ENCODE data around the gene ARHGEF11. TPM values are rescaled to one million over a fixed set of nuclear protein-coding genes. Genes with fewer than 3 reads are reported as not detected.

Gene ARHGEF11
- total and polyA plus RNA-seq, 9 of the 15 experiments (the other 6 are each of a cell fraction or from before 2014, with no cell fraction given), result 0.14 to 15.5 (median 9.0) TPM

DNA sequence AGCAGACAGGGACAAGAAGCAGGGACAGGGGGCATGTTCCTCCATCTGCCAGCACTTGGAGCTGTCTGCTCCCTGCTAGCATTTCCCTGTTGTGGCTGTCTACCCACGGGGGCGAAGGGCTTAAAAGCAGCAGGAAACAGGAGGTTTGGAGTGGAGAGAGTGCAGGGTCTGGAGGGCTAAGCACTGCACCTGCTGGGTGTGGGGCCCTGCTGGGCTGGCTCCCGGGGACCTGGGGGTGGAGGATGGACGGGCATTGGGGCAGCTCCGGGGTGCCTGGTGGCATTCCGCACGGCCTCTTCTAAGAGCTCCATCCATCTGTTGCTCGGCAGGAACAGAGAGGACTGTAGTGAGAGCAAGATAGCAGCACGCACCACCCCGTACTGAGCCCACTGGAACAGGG, 103.9 kb downstream of the ARHGEF11 start:
- no peak for FAIRE-seq
- intact Hi-C loops (cut with micrococcal nuclease), result no loop called here
- CTCF ChIA-PET (ENCODE audit: low intra/inter-chr PET ratio), result no interaction called here

More for the DNA sequence above, 103.9 kb downstream of the ARHGEF11 start:
- Histone ChIP-seq H3K4me3 (no peak overlapping the region), H3K36me3 (ENCODE audit: control insufficient read depth, insufficient read depth, low read length) (peaks cover 50% of the 10 kb centered on the region; the same call in 2 of the 3 replicates), H3K4me1 (replicated peaks in 1 of 2; ENCODE audit: control insufficient read depth in 2 of 2, insufficient read depth in 2 of 2, low read length in 2 of 2) (no peaks in the 10 kb centered on the region; a peak in 2 of 5 replicates), H2AFZ (ENCODE audit: low read depth, low read length) (no peak overlapping the region), H3K4me2 (ENCODE audit: insufficient read depth, low read length) (no peak overlapping the region), H3K9ac (ENCODE audit: insufficient read depth in 1 of 2, low read depth in 2 of 2, low read length in 2 of 2) (peak overlapping the region in 1 of 2 experiments; percentile 24; a peak in 1 of 4 replicates), H3K79me2 (ENCODE audit: control insufficient read depth, insufficient read depth, low read length) (no peaks in the 10 kb centered on the region), H3K9me3 (replicated peaks; ENCODE audit: control insufficient read depth, insufficient read depth, low read depth, low read length) (no peaks in the 10 kb centered on the region), H3K27me3 (ENCODE audit: control insufficient read depth in 2 of 2, insufficient read depth in 2 of 2, low read length in 2 of 2) (no peaks in the 10 kb centered on the region), H3K9me1 (ENCODE audit: control insufficient read depth, insufficient read depth, low read length) (peaks cover 3% of the 10 kb centered on the region), H3K27ac (ENCODE audit: extremely low read depth, low read depth, low read length) (no peak overlapping the region), H4K20me1 (replicated peaks; ENCODE audit: control insufficient read depth, insufficient read depth, low read length) (no peaks in the 10 kb centered on the region)
- 80% methylated on average over 10 of the region's 10 CpGs for WGBS (ENCODE audit: insufficient coverage, low coverage, missing lambda C conversion rate)
- BruUV-seq (replicated peaks), result no TSS peak
- POLR2A ChIA-PET, result interaction anchor here (1.0 to 1.2 kb wide), 3 partner anchors 14 to 31 kb away, joined by 3 to 4 read pairs (median 3); no protein-coding TSS in a partner anchor
- ATAC-seq (no peak), DNase-seq (ENCODE audit: extremely low read depth in 1 of 4, low spot score in 3 of 4) (no peak)
- TF ChIP-seq MAFG (tag; conservative IDR thresholded peaks at IDR 0.05), result no peak
- TF ChIP-seq ATF2 (CRISPR knock-in tag; IDR thresholded peaks at IDR 0.05), result no peak
- TF ChIP-seq ZNF696 (CRISPR knock-in tag; conservative IDR thresholded peaks at IDR 0.05), result no peak
- TF ChIP-seq ZNF695 (CRISPR knock-in tag; IDR thresholded peaks at IDR 0.05), result no peak
- TF ChIP-seq ZNF79 (CRISPR knock-in tag; IDR thresholded peaks at IDR 0.05; ENCODE audit: low read depth), result no peak
- no peak for TF ChIP-seq RFX1 (IDR thresholded peaks at IDR 0.05)
- TF ChIP-seq, protein P1, sequence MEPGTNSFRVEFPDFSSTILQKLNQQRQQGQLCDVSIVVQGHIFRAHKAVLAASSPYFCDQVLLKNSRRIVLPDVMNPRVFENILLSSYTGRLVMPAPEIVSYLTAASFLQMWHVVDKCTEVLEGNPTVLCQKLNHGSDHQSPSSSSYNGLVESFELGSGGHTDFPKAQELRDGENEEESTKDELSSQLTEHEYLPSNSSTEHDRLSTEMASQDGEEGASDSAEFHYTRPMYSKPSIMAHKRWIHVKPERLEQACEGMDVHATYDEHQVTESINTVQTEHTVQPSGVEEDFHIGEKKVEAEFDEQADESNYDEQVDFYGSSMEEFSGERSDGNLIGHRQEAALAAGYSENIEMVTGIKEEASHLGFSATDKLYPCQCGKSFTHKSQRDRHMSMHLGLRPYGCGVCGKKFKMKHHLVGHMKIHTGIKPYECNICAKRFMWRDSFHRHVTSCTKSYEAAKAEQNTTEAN (CRISPR knock-in tag; IDR thresholded peaks at IDR 0.05), result no peak
- in situ Hi-C loops (cut with MboI), result no loop called here

All from K562 (cell line).